HG02870 (cell line): Measurements from ENCODE around the gene DNAH11.
"Not testable (repeated sequence)": the region's sequence is repeated elsewhere in the genome, so short reads cannot be mapped to it uniquely, and the experiment has no call there.

Experiments used
- ATAC-seq: cut with Tn5 transposase; IDR thresholded peaks from one replicate; pipeline ENCODE4 v1.9.1; 2021; ENCODE audit warnings: mild to moderate bottlenecking, moderate library complexity; ENCODE audit not compliant: unreplicated experiment

The DNAH11 gene

DNA sequence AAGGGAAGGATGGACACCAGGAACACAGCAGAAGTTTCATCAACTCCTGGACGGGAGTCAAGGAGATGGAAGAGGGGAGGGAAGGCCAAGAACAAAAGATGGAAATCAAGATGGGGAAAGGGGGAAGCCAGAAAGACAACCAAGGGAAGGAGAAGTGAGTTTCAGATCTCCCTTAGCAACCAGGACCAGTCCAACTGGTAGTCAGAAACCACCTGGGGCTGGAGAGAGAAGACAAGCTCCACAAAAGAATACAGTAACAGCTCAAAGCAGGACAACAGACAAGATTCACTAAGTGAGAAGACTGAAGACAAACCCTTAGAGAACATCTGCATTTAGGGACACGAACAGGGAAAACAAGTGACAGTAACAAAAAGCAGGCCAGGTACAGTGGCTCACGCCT is 372.3 kb downstream of the DNAH11 start:
- no peak for ATAC-seq

DNA sequence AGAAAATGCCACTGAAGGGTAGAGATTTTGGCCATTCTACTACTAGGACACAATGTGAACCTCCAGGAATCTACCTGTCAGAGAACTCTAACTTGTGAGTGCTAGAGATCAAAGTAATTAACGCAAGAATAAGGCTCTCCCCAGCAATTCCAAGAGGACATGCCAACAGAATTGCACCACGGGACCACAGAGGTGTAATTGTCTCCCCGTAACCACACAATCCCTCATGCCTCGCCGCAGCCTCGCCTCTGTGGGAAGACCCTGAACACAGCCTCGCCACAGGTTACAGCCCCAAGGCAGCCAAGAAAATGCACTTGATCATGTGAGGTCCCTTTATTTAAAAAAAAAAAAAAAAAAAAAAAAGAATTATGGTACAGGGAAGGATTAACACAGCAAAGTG is 373.3 kb downstream of the DNAH11 start:
- ATAC-seq: no peak

DNA sequence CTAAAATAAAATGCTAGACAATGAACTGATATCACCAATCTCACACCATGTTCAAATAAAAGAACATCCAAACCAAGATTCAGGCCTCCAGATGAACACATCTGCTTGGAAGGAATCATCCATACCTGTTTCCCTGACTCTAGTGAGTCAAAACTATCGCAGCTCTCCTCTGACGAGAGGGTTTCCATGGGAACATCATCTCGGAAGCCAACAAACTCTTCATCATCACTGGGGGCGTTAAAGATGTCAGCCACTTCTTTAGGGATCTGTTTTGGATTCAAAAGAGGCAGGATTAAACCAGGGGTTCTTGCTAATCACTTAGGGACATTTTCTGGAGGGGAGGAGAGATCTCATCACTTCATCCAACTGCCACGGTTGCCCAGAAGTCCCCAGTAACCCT is 373.8 kb downstream of the DNAH11 start:
- no peak for ATAC-seq

DNA sequence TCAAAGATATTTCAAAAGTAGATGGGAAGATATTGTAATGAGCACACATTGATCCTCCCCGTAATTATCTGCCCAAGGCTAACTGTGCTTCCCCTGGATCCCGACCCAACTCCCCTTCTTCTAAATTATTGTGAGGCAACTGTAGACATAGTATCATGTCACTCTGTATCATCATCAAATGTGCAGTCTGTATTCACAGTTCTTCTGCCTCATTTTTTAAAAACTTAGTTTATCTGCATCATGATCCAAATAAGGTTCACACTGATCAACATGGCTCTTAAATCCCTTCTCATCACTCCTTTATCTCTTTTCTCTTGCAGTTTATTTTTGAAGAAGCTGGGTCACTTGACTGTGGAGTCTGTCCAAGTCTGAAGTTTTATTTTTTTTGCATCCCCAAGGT is 375.4 kb downstream of the DNAH11 start:
- no peak for ATAC-seq

GRCh38 chr7:21920936-21921335 is 378.1 kb downstream of the DNAH11 start:
- no peak for ATAC-seq

GRCh38 chr7:21922605-21923004 is 379.8 kb downstream of the DNAH11 start:
- ATAC-seq: no peak

DNA sequence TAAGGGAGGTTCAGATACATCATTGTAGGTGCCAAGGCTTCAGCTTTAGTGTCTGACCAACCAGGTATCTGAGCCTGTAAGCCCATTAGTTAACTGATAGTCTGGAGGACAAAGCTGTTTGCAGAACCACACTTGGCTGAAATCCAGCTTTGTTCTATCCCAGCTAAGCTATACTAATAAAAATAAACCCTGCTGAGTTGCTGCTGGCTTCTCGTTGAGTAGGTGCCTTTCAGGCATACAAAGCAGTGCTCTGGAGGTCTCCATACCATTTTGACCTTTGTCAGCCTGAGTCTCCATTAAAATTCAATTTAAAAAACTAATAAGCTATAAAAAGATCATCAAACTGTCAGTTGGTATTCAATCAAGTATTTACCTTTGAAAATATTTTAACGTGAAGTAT is 380.8 kb downstream of the DNAH11 start:
- no peak for ATAC-seq

GRCh38 chr7:21926448-21926847 is 383.6 kb downstream of the DNAH11 start:
- ATAC-seq: no peak

DNA sequence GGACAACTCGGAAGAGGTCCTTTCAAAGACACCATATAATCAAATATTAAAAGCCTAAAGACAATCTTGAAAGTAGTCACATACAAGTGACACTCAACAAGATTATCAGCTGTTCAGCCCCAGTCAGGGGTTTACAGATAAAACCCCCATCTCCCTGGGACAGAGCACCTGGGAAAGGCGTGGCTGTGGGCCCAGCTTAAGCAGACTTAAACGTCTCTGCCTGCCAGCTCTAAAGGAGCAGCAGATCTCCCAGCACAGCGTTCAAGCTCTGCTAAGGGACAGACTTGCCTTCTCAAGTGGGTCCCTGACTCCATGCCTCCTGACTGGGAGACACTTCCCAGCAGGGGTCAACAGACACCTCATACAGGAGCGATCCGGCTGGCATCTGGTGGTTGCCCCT is 384.9 kb downstream of the DNAH11 start:
- ATAC-seq: no peak

GRCh38 chr7:21933293-21933692 is 390.5 kb downstream of the DNAH11 start:
- not testable (repeated sequence) for ATAC-seq

GRCh38 chr7:21934808-21935207 is 392.0 kb downstream of the DNAH11 start:
- no peak for ATAC-seq

DNA sequence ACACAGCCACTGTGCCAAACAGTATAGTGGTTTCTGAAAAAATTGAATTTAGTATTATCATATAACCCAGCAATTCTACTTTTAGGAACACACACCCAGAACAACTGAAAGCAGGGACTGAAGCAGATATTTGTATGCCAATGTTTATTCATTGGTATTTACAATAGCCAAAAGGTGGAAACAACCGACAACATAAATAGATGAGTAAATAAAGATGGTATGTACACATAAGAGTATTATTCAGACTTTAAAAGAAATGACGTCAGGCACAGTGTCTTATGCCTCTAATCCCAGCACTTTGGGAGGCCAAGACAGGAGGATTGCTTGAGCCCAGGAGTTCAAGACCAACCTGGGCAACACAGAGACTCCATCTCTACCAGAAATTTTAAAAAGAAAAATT is 395.6 kb downstream of the DNAH11 start:
- no peak for ATAC-seq

GRCh38 chr7:21939136-21939857 is 396.5 kb downstream of the DNAH11 start:
- ATAC-seq: peak; percentile 79

GRCh38 chr7:21939858-21940372 is 397.1 kb downstream of the DNAH11 start:
- no peak for ATAC-seq

- ATAC-seq: no peak
Observed at GRCh38 chr7:21941611-21942141, 398.8 kb downstream of the DNAH11 start.

GRCh38 chr7:21942955-21943354 is 400.1 kb downstream of the DNAH11 start:
- ATAC-seq: no peak

DNA sequence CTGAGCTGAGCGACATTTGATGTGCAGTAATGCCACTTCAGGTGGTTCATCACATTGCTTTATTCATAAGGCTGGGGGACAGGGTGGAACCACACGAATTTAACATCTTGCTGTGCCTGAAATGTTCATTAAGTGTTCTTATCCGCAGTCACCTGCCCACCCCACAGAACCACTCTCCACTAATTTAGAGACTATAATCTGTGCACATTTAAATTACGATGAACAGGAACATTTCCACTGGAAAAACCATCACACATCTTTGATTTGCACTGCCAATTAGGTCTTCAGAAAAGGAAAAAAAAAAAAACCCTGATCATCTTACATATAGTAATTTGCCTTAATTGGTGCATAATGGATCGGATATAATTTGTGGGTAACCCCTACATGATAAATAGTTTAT is 400.6 kb downstream of the DNAH11 start:
- ATAC-seq: no peak

GRCh38 chr7:21944616-21945453 is 402.0 kb downstream of the DNAH11 start:
- no peak for ATAC-seq

GRCh38 chr7:21945454-21946221 is 402.8 kb downstream of the DNAH11 start, which contains the start of gene CDCA7L:
Gene CDCA7L, minus strand, starts transcription at chr7:21945899. Its CDS starts 95 bp downstream, at chr7:21945804.
- ATAC-seq: peak; percentile 80

GRCh38 chr7:21946222-21946709 is 403.4 kb downstream of the DNAH11 start:
- ATAC-seq: no peak

DNA sequence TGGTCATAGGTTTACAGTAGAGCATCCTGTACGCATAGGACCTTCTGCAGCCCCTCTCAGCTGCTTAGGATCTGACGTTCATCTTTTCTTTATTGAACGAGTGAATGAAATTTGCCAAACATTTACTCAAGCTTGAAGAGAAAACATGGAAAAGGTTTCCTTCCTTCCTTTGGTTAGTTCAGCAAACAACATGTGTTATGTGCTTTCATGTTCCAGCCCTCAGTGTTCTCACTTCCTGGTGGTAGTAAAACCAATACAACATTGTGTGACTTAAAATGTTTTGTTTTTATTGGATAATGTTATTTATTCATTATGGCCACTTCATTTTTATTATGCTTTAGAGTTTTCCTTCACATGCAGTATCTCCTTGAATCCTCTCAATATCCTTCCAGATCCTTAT is 404.2 kb downstream of the DNAH11 start:
- no peak for ATAC-seq
